Measurements from ENCODE around the gene PGA3. TPM values are rescaled to one million over a fixed set of nuclear protein-coding genes. Genes with fewer than 3 reads are reported as not detected.
A peak's percentile ranks its signal among the peaks of the same experiment; 100 is the strongest.
"Not testable (repeated sequence)": the region's sequence is repeated elsewhere in the genome, so short reads cannot be mapped to it uniquely, and the experiment has no call there.

PGA3 gene
- total RNA-seq, 2 donors from 2014 or later = not detected

GRCh38 chr11:61164606-61165424, 38.5 kb upstream of the PGA3 start:
- H3K27ac Mint-ChIP-seq = peak overlapping the region; percentile 71
- H3K27me3 Mint-ChIP-seq = no peaks in the 10 kb centered on the region
- peak overlapping the region; percentile 46 for H3K4me3 Mint-ChIP-seq
- no peak for ATAC-seq (replicated peaks)
- H3K4me1 Mint-ChIP-seq = peaks cover 24% of the 10 kb centered on the region
- no peaks in the 10 kb centered on the region for H3K9me3 Mint-ChIP-seq
- no peaks in the 10 kb centered on the region for H3K36me3 Mint-ChIP-seq (ENCODE audit: low read depth)

GRCh38 chr11:61165785-61166184, 37.5 kb upstream of the PGA3 start:
- peaks cover 15% of the 10 kb centered on the region for H3K4me1 Mint-ChIP-seq
- not testable (repeated sequence) for H3K4me3 Mint-ChIP-seq; H3K9me3 Mint-ChIP-seq; H3K36me3 Mint-ChIP-seq (ENCODE audit: low read depth); ATAC-seq (replicated peaks); H3K27me3 Mint-ChIP-seq
- H3K27ac Mint-ChIP-seq = peak overlapping the region; percentile 71

GRCh38 chr11:61166331-61166730, 37.0 kb upstream of the PGA3 start:
- not testable (repeated sequence) for ATAC-seq (replicated peaks); H3K27ac Mint-ChIP-seq; H3K27me3 Mint-ChIP-seq; H3K4me3 Mint-ChIP-seq; H3K36me3 Mint-ChIP-seq (ENCODE audit: low read depth); H3K9me3 Mint-ChIP-seq
- H3K4me1 Mint-ChIP-seq = peaks cover 14% of the 10 kb centered on the region

- H3K27ac Mint-ChIP-seq = no peak overlapping the region
- peaks cover 22% of the 10 kb centered on the region for H3K4me1 Mint-ChIP-seq
- no peaks in the 10 kb centered on the region for H3K36me3 Mint-ChIP-seq (ENCODE audit: low read depth)
- H3K27me3 Mint-ChIP-seq = no peaks in the 10 kb centered on the region
- peaks cover 4% of the 10 kb centered on the region for H3K9me3 Mint-ChIP-seq
- H3K4me3 Mint-ChIP-seq = peak overlapping the region; percentile 27
- no peak for ATAC-seq (replicated peaks)
Measured at GRCh38 chr11:61168042-61168688, 35.1 kb upstream of the PGA3 start.

GRCh38 chr11:61168800-61169199, 34.5 kb upstream of the PGA3 start:
- peaks cover 20% of the 10 kb centered on the region for H3K4me1 Mint-ChIP-seq
- no peaks in the 10 kb centered on the region for H3K36me3 Mint-ChIP-seq (ENCODE audit: low read depth)
- H3K9me3 Mint-ChIP-seq = peaks cover 4% of the 10 kb centered on the region
- no peaks in the 10 kb centered on the region for H3K27me3 Mint-ChIP-seq
- no peak for ATAC-seq (replicated peaks)
- H3K27ac Mint-ChIP-seq = no peak overlapping the region
- H3K4me3 Mint-ChIP-seq = no peak overlapping the region

- Mint-ChIP-seq H3K36me3 (ENCODE audit: low read depth) (no peaks in the 10 kb centered on the region), H3K4me1 (peaks cover 17% of the 10 kb centered on the region), H3K27ac (no peak overlapping the region), H3K9me3 (peaks cover 4% of the 10 kb centered on the region), H3K4me3 (no peak overlapping the region), H3K27me3 (no peaks in the 10 kb centered on the region)
- ATAC-seq (replicated peaks) = no peak
Measured at GRCh38 chr11:61170566-61170965, 32.7 kb upstream of the PGA3 start.

- Mint-ChIP-seq H3K27ac (peak overlapping the region; percentile 75), H3K36me3 (ENCODE audit: low read depth) (no peaks in the 10 kb centered on the region), H3K27me3 (no peaks in the 10 kb centered on the region), H3K4me1 (peaks cover 17% of the 10 kb centered on the region), H3K4me3 (no peak overlapping the region), H3K9me3 (peaks cover 4% of the 10 kb centered on the region)
- ATAC-seq (replicated peaks) = peak; percentile 21
Measured at GRCh38 chr11:61171907-61172306, 31.4 kb upstream of the PGA3 start.

GRCh38 chr11:61172356-61172755, 31.0 kb upstream of the PGA3 start:
- no peak for ATAC-seq (replicated peaks)
- Mint-ChIP-seq H3K4me1 (peaks cover 16% of the 10 kb centered on the region), H3K27me3 (no peaks in the 10 kb centered on the region)

GRCh38 chr11:61172888-61173287, 30.4 kb upstream of the PGA3 start:
- peak; percentile 39 for ATAC-seq (replicated peaks)
- no peaks in the 10 kb centered on the region for H3K27me3 Mint-ChIP-seq
- H3K36me3 Mint-ChIP-seq (ENCODE audit: low read depth) = no peaks in the 10 kb centered on the region
- H3K4me3 Mint-ChIP-seq = no peak overlapping the region
- peak overlapping the region; percentile 75 for H3K27ac Mint-ChIP-seq
- H3K4me1 Mint-ChIP-seq = peaks cover 13% of the 10 kb centered on the region
- peaks cover 4% of the 10 kb centered on the region for H3K9me3 Mint-ChIP-seq

More at GRCh38 chr11:61172356-61172755, 31.0 kb upstream of the PGA3 start:
- Mint-ChIP-seq H3K36me3 (ENCODE audit: low read depth) (no peaks in the 10 kb centered on the region), H3K27ac (peak overlapping the region; percentile 75), H3K4me3 (no peak overlapping the region), H3K9me3 (peaks cover 4% of the 10 kb centered on the region)

- ATAC-seq (replicated peaks) = no peak
- Mint-ChIP-seq H3K27ac (no peak overlapping the region), H3K9me3 (peaks cover 4% of the 10 kb centered on the region), H3K4me1 (peaks cover 13% of the 10 kb centered on the region), H3K4me3 (no peak overlapping the region), H3K27me3 (no peaks in the 10 kb centered on the region), H3K36me3 (ENCODE audit: low read depth) (no peaks in the 10 kb centered on the region)
Measured at GRCh38 chr11:61173456-61173855, 29.9 kb upstream of the PGA3 start.

GRCh38 chr11:61174273-61174672, 29.0 kb upstream of the PGA3 start:
- no peak overlapping the region for H3K27ac Mint-ChIP-seq
- ATAC-seq (replicated peaks) = no peak
- no peaks in the 10 kb centered on the region for H3K36me3 Mint-ChIP-seq (ENCODE audit: low read depth)
- no peaks in the 10 kb centered on the region for H3K27me3 Mint-ChIP-seq
- peaks cover 4% of the 10 kb centered on the region for H3K9me3 Mint-ChIP-seq
- no peak overlapping the region for H3K4me3 Mint-ChIP-seq
- peaks cover 13% of the 10 kb centered on the region for H3K4me1 Mint-ChIP-seq

GRCh38 chr11:61174949-61175348, 28.4 kb upstream of the PGA3 start:
- no peak for ATAC-seq (replicated peaks)
- Mint-ChIP-seq H3K9me3 (peaks cover 4% of the 10 kb centered on the region), H3K4me1 (peaks cover 13% of the 10 kb centered on the region), H3K27ac (no peak overlapping the region), H3K27me3 (no peaks in the 10 kb centered on the region), H3K36me3 (ENCODE audit: low read depth) (no peaks in the 10 kb centered on the region), H3K4me3 (no peak overlapping the region)

- Mint-ChIP-seq H3K9me3 (peaks cover 4% of the 10 kb centered on the region), H3K27ac (no peak overlapping the region), H3K4me3 (no peak overlapping the region), H3K4me1 (peaks cover 13% of the 10 kb centered on the region), H3K36me3 (ENCODE audit: low read depth) (no peaks in the 10 kb centered on the region), H3K27me3 (no peaks in the 10 kb centered on the region)
- no peak for ATAC-seq (replicated peaks)
Measured at GRCh38 chr11:61176446-61176845, 26.9 kb upstream of the PGA3 start.

GRCh38 chr11:61180205-61180604, 23.1 kb upstream of the PGA3 start:
- not testable (repeated sequence) for ATAC-seq (replicated peaks); H3K27me3 Mint-ChIP-seq; H3K27ac Mint-ChIP-seq; H3K4me3 Mint-ChIP-seq; H3K9me3 Mint-ChIP-seq; H3K36me3 Mint-ChIP-seq (ENCODE audit: low read depth); H3K4me1 Mint-ChIP-seq

- no peaks in the 10 kb centered on the region for H3K4me1 Mint-ChIP-seq
- no peak for ATAC-seq (replicated peaks)
- H3K27me3 Mint-ChIP-seq = no peaks in the 10 kb centered on the region
- H3K27ac Mint-ChIP-seq = no peak overlapping the region
- H3K4me3 Mint-ChIP-seq = no peak overlapping the region
- no peaks in the 10 kb centered on the region for H3K36me3 Mint-ChIP-seq (ENCODE audit: low read depth)
- H3K9me3 Mint-ChIP-seq = no peaks in the 10 kb centered on the region
Measured at GRCh38 chr11:61181489-61181888, 21.8 kb upstream of the PGA3 start.

Measured in activated T-helper 17 cell treated with anti-CD3 and anti-CD28 coated beads, Interleukin-2, amount 50 U/mL, for 72 hours (primary cell).